TTC549 (cell line): ENCODE data around the gene VPS13C.
"Not testable (repeated sequence)": the region's sequence is repeated elsewhere in the genome, so short reads cannot be mapped to it uniquely, and the experiment has no call there.

Experiments
- FAIRE-seq: peaks from 2 replicates; lab custom pipeline; 2012; peaks lifted over from hg19 to GRCh38; lab: Jason Lieb, UNC

Gene VPS13C

DNA sequence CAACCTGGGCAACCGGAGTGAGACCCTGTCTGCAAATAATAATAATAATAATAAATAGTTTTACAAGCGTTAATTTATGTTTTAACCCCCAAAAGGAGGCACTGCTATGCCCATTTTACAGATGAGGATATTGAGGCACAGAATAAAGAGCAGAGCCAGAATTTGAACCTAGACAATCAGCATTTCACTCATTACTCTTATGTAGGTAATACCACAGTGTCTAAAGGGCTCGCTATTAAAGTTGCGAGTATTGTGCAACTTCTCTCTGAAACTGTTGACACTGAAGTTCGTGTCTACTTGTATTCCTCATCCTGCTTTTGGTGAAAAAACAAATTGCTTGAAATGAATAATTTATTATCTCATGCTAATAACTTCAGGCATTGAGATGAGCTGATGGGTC, 9.3 kb upstream of the VPS13C start:
- FAIRE-seq = no peak

- FAIRE-seq = no peak
These were observed 8.5 kb upstream of the VPS13C start for GRCh38 chr15:62068810-62069167.

DNA sequence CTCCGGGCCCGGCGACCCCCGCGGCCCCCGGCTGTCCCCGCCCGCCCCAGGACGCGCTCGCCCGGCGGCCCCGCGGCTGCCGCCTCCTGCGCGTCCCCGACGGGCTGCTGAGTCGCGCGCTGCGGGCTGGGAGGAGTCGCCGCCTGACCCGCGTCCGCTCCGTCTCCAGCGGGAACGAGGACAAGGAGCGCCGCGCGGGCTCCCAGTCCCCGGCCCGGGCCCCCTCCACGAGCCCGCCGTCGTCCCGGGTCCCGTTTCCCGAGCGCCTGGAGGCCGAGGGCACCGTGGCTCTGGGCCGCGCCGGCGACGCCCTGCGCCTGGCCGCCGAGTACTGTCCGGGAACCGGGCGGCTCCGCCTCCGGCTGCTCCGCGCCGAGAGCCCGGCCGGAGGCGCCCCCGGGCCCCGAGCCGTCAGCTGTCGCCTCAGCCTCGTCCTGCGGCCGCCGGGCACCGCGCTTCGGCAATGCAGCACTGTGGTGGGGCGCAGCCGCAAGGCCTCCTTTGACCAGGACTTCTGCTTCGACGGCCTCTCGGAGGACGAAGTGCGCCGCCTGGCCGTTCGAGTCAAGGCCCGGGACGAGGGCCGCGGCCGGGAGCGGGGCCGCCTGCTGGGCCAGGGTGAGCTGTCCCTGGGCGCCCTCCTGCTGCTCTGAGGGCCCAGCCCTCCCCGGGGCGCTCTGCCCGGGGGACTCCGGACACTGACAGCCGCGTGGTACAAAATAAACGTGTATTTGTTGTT, 8.0 kb upstream of the VPS13C start:
- no peak for FAIRE-seq

DNA sequence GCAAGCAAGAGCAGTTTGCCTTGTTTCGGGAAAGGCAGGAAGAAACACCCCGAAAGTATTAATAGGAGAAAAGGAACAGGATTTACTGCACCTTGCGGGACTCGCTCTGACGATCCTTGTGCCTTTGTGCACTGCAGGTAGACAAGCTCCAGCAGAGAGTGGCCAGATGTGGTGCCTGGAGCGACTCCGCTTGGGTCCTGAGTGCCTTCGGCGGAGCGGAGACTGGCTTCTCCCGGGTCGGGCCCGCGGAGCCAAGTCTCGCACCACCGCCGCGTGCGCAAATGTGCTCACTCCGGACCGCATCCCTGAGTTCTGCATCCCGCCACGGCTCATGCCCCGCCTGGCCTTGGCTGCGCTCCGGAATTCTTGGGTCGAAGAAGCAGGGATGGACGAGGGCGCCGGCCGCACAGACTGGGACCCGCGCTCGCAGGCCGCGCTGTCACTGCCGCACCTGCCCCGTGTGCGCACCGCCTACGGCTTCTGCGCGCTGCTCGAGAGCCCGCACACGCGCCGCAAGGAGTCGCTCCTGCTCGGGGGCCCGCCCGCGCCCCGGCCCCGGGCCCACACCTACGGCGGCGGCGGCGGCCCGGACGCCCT, 7.3 kb upstream of the VPS13C start:
- FAIRE-seq = no peak

DNA sequence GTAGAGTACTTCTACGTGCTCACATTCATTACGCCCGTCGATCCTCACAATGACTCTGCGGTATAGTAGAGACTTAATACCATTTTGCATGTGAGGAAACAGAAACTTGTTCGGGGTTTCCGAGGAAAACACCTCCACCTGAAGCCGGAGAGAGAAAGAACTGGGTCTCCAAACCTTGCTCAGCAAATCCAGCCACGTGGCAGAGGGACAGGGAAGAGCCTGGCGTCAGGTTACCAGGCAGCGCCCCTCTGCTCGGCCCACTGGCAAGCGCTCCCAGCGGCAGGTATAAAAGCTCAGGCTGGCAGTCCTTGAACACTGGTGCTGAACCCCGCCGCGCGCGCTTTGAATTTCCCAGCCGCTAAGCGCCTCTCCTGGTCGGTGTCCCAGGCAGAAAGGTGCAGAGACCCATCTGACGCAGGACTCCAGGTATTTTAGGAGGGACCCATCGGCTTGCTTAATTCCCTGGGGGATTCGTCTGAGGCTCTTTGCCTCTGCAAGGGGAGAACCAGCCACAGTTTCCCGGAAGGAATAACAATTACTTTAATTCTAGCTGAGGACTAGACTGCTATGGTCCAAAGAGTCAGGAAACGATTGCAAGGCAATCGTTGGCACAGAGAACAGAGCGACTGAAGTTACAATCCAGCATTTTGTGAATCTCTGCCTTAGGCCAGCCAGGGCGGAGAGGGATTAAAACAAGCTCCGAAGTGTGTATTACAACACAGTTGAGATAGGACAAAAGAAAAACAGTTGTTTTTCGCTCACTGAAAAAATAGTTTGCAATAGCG, 6.6 kb upstream of the VPS13C start, which contains the start of gene C2CD4A:
C2CD4A (plus strand) TSS at position 315 of the 785 bp plus-strand sequence. CDS start 637 bp downstream, outside the sequence.
- FAIRE-seq = no peak

- no peak for FAIRE-seq
These were observed 3.8 kb upstream of the VPS13C start for GRCh38 chr15:62063825-62064635.

DNA sequence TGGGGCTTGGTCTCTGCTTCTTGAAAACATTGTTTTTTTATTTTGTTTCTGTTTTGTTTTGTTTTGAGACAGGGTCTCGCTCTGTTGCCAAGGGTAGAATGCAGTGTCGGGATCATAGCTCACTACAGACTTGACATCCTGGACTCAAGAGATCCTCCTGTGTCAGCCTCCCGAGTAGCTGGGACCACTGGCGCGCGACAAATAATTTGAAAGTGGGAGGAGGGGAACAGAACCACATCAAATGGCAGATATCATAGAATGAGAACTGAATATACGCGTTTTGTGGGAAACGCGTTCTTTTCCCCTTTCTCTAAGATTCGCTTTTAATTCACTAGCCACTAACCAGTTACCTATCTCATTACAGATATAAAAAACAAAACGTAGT, 641 bp upstream of the VPS13C start:
- no peak for FAIRE-seq

GRCh38 chr15:62059816-62060112, 483 bp downstream of the VPS13C start:
- no peak for FAIRE-seq

GRCh38 chr15:62059108-62059815, 985 bp downstream of the VPS13C start:
- no peak for FAIRE-seq

GRCh38 chr15:62058327-62059028, 1.8 kb downstream of the VPS13C start:
- no peak for FAIRE-seq

GRCh38 chr15:62057341-62057980, 2.8 kb downstream of the VPS13C start:
- no peak for FAIRE-seq

- no peak for FAIRE-seq
These were observed 5.3 kb downstream of the VPS13C start for GRCh38 chr15:62054979-62055378.

DNA sequence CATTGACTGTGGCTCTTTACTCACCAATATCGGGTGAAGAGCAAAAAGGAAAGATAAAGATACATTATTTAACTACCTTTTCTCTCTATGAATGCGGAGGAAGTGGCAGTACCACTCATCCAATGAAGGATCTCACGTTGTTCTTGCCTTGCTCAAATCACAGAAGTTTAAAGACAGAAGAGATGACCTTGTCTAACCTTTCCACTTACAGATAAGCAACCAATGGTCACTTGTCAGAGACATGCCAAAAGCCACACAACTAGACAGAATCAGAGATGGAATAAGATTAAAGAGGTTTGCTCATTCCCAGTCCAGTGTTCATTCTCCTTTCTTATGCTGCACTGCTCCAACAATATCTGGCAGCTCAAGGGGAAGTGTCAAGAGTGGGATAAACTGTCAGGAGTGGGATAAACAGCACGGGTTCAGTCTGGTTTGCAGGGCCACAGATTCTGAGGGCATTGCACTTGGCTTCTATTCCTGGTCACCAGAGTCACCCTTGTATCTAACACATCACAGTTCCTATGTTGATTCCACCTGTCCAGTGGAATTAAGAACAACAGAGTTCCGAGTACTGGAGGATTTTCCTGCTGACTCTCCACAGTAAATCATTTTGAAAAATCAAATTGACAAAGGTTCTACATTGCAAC, 6.7 kb downstream of the VPS13C start:
- no peak for FAIRE-seq

- FAIRE-seq = no peak
These were observed 7.5 kb downstream of the VPS13C start for GRCh38 chr15:62052713-62053112.

DNA sequence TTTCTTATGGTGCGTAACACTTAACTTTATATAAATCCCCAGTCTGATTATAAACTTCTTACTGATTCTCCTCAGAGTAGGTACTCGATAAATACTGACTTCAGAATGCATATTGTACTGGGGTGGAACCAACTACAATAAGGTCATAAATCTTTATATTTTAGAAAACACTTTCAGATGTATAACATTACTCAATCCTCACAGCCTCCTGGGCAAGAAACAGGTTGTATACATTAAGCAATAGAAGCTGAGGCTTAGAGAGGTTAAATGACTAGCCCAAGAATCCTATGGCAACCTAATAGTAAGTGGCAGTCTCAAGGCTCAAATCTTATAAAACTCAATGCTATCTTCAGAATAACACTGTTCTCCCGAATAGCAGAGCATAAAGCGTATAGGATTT, 9.1 kb downstream of the VPS13C start:
- FAIRE-seq = no peak

GRCh38 chr15:62050115-62050514, 10.1 kb downstream of the VPS13C start:
- FAIRE-seq = no peak

DNA sequence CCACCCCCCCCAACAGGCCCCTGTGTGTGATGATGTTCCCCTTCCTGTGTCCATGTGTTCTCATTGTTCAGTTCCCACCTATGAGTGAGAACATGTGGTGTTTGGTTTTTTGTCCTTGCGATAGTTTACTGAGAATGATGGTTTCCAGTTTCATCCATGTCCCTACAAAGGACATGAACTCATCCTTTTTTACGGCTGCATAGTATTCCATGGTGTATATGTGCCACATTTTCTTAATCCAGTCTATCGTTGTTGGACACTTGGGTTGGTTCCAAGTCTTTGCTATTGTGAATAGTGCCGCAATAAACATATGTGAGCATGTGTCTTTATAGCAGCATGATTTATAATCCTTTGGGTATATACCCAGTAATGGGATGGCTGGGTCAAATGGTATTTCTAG, 12.0 kb downstream of the VPS13C start:
- FAIRE-seq = not testable (repeated sequence)

DNA sequence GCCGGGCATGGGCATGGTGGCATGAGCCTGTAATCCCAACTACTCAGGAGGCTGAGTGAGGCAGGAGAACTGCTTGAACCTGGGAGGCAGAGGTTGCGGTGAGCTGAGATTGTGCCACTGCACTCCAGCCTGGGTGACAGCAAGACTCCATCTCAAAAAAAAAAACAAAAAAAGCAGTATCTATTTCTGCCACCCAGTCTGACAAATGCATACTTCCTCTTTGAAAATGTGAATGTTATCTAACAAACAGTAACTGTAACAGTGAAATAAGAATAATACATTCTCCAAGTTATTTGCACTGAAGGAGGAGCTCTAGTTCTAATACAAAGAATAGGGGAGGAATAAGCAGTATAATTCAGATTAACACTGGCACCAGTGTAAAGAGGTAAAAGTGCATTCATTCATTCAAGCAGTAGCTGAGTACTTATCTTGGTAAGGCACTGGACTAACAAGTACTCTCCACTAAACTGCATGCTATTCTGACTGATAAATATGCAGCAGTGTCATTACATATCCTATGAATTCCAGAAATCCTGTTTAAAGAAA, 12.9 kb downstream of the VPS13C start:
- no peak for FAIRE-seq

GRCh38 chr15:62046078-62046743, 14.0 kb downstream of the VPS13C start:
- no peak for FAIRE-seq
